Measurements from ENCODE around the gene KLHDC4.

- TF ChIP-seq, protein P1, sequence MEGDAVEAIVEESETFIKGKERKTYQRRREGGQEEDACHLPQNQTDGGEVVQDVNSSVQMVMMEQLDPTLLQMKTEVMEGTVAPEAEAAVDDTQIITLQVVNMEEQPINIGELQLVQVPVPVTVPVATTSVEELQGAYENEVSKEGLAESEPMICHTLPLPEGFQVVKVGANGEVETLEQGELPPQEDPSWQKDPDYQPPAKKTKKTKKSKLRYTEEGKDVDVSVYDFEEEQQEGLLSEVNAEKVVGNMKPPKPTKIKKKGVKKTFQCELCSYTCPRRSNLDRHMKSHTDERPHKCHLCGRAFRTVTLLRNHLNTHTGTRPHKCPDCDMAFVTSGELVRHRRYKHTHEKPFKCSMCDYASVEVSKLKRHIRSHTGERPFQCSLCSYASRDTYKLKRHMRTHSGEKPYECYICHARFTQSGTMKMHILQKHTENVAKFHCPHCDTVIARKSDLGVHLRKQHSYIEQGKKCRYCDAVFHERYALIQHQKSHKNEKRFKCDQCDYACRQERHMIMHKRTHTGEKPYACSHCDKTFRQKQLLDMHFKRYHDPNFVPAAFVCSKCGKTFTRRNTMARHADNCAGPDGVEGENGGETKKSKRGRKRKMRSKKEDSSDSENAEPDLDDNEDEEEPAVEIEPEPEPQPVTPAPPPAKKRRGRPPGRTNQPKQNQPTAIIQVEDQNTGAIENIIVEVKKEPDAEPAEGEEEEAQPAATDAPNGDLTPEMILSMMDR (IDR thresholded peaks at IDR 0.05): no peak
- TF ChIP-seq POLR2A (IDR thresholded peaks at IDR 0.05): no peak
- no peak for TF ChIP-seq EP300 (IDR thresholded peaks at IDR 0.05)
Measured at GRCh38 chr16:87675111-87675719, 90.6 kb downstream of the KLHDC4 start.
